HUDEP-2 (cell line): ENCODE results near the gene WFDC5.

Experiments used
- DNase-seq, 76 experiments: peaks; one replicate each; lab custom pipeline; 2025; ENCODE audit not compliant: unreplicated experiment in 76 of 76; lab: John Stamatoyannopoulos, UW

Gene WFDC5

GRCh38 chr20:45115829-45116228 lies 855 bp upstream of the WFDC5 start:
- DNase-seq: no peak

GRCh38 chr20:45115386-45115774 lies 406 bp upstream of the WFDC5 start:
- no peak for DNase-seq

GRCh38 chr20:45113865-45114264 lies 1.1 kb downstream of the WFDC5 start:
- no peak for DNase-seq

- DNase-seq: no peak
These were observed 2.2 kb downstream of the WFDC5 start for GRCh38 chr20:45112754-45113153.

GRCh38 chr20:45111799-45112471 lies 3.0 kb downstream of the WFDC5 start:
- peak in 2 of 76 experiments; percentile 3 to 7 for DNase-seq

GRCh38 chr20:45111285-45111684 lies 3.7 kb downstream of the WFDC5 start:
- DNase-seq: no peak

- no peak for DNase-seq
These were observed 4.7 kb downstream of the WFDC5 start for GRCh38 chr20:45110301-45110700.

GRCh38 chr20:45109634-45110033 lies 5.3 kb downstream of the WFDC5 start:
- DNase-seq: no peak

GRCh38 chr20:45105317-45105716 lies 9.7 kb downstream of the WFDC5 start:
- no peak for DNase-seq

GRCh38 chr20:45104786-45105185 lies 10.2 kb downstream of the WFDC5 start:
- DNase-seq: no peak

- no peak for DNase-seq
These were observed 11.9 kb downstream of the WFDC5 start for GRCh38 chr20:45103072-45103471.

- no peak for DNase-seq
These were observed 13.6 kb downstream of the WFDC5 start for GRCh38 chr20:45101333-45101850.

GRCh38 chr20:45100563-45101245 lies 14.3 kb downstream of the WFDC5 start, which contains the start of gene KCNS1:
KCNS1 (minus strand) TSS chr20:45101127; CDS start chr20:45099236, 1,891 bp downstream.
- DNase-seq: peak in 2 of 76 experiments; percentile 5 to 8

GRCh38 chr20:45098103-45098773 lies 16.7 kb downstream of the WFDC5 start:
- peak in 49 of 76 experiments; percentile 6 to 68 (median 39) for DNase-seq

GRCh38 chr20:45097485-45098102 lies 17.4 kb downstream of the WFDC5 start:
- peak in 67 of 76 experiments; percentile 9 to 81 (median 49) for DNase-seq

- no peak for DNase-seq
These were observed 18.2 kb downstream of the WFDC5 start for GRCh38 chr20:45096781-45097180.

GRCh38 chr20:45095805-45096238 lies 19.2 kb downstream of the WFDC5 start:
- DNase-seq: peak in 51 of 76 experiments; percentile 4 to 68 (median 40)

GRCh38 chr20:45094864-45095574 lies 20.0 kb downstream of the WFDC5 start:
- no peak for DNase-seq

GRCh38 chr20:45094201-45094600 lies 20.8 kb downstream of the WFDC5 start:
- no peak for DNase-seq

GRCh38 chr20:45092898-45093297 lies 22.1 kb downstream of the WFDC5 start:
- DNase-seq: no peak
